CD4-positive, alpha-beta T cell treated with Interleukin-6 at 100 ng/mL for 8 hours (primary cell): ENCODE results near the gene PILRA.
"Not testable (repeated sequence)": the region's sequence is repeated elsewhere in the genome, so short reads cannot be mapped to it uniquely, and the experiment has no call there.

Experiments
- DNase-seq: peaks from one replicate; pipeline ENCODE4 v3.0.0-alpha.2; 2020; ENCODE audit warnings: mixed read lengths, low spot score

PILRA gene

GRCh38 chr7:100373261-100373831 lies at the start of gene PILRA:
PILRA (plus strand) TSS chr7:100373487; CDS start chr7:100373657, 170 bp downstream.
- no peak for DNase-seq

- not testable (repeated sequence) for DNase-seq
Measured at GRCh38 chr7:100324194-100324593, 49.1 kb upstream of the PILRA start.

GRCh38 chr7:100325671-100326070 lies 47.6 kb upstream of the PILRA start:
- not testable (repeated sequence) for DNase-seq

GRCh38 chr7:100326914-100327313 lies 46.4 kb upstream of the PILRA start:
- DNase-seq, result not testable (repeated sequence)

DNA sequence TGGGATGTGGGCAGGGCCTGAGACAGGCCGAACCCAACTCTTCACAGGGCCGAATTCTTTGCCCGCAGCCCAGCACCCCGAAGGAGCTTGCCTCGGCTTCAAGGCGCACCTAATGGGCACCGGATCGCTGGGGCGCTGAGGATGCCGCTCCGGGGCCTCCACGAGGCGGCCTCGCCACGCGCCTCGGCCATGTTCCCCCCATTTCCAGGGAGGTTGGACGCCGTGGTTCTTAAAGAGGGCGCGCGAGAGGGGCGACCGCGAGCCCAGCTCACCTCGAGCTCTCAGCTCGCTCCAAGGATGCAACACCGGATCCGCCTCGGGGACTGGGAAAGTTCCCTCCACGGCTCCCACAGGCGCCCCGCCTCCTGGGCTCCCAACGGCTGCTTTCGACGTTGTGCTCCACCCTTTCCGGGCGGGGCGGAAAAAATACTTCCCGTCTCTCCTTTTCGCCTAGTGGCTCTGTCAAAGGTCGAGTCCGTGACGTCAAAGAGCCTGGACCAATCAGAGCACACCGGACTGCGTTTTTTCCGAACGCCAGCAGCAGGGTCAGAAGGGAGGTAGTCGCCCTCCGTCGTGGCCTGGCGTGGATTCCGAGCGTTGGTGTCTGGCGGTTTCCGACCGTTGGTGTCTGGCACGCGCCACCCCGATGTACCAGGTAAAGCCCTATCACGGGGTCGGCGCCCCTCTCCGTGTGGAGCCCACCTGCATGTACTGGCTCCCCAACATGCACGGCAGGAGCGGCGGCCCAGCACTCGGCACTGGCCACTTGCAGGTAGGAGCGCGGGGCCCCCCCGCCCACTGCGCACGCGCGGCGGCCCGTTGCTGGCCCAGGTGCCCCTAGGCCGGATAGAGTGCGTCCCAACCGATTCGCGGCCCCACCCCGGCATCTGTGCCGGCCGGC lies 37.5 kb upstream of the PILRA start:
- peak; percentile 74 for DNase-seq

GRCh38 chr7:100338083-100338696 lies 35.1 kb upstream of the PILRA start:
- not testable (repeated sequence) for DNase-seq

DNA sequence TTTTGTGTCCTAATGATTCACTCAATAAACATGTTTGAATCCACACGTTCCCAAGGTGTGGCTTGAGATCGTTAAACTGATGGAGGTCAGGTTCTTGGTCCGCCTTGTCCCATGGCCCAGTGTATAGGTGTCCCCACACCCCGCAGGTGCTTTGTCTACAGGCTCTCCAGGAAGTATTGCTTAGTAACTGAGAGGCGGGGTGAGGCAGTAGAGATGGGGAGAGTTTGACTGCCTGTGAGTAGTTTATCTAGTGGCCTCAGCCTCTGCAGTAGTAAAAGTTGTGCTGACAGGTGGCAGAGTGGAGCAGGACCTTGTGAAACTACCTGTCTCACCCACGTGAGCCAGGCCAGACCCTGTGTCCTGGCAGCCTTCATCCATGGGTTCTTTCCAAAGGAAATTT lies 32.0 kb upstream of the PILRA start:
- DNase-seq, result not testable (repeated sequence)

GRCh38 chr7:100342765-100343164 lies 30.5 kb upstream of the PILRA start:
- DNase-seq, result no peak

DNA sequence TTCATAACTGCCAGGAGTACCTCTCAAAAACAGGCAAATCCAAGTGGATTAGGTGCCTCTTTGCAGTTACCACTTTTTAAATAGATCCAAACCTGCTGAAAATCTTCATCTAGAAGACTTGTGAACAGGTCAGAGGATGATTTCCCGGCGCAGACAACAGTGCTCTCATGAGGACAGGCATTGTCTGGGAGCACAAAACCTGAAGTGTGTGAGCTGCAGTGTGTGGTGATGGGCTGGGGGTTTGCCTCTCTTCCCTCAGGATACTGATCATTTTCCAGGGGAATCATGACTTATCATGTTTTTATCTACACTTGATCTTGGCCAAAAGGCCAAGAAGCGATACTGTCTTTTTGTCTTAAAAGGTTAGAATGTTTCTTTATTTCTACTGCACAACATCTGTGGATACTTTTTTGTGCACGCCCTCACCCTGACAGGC lies 29.1 kb upstream of the PILRA start:
- DNase-seq, result not testable (repeated sequence)

DNA sequence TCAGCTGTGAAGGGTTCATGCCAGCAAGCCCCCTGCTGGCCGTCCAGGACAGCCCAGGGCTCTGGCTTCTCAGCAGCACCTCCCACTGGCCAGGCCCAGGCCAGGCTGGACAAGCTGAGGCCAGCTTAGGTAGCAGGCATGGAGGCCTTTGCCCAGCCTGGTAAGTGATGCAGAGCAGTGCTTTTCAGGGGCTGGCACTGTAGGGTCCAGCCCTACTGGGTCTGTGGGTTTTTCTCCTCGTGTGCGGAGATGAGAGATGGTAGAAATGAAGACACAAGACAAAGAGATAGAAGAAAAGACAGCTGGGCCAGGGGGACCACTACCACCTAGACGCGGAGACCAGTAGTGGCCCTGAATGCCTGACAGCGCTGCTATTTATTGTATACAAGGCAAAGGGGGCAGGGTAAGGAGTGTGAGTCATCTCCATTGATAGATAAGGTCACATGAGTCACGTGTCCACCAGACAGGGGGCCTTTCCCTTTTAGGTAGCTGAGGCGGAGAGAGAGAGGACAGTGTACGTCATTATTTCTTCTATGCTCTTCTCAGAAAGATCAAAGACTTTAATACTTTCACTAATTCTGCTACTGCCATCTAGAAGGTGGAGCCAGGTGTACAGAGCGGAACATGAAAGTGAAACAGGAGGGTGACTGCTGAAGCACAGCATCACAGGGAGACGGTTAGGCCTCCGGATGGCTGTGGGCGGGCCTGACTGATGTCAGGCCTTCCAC lies 28.6 kb upstream of the PILRA start:
- peak; percentile 90 for DNase-seq

GRCh38 chr7:100345288-100345672 lies 28.0 kb upstream of the PILRA start:
- not testable (repeated sequence) for DNase-seq

DNA sequence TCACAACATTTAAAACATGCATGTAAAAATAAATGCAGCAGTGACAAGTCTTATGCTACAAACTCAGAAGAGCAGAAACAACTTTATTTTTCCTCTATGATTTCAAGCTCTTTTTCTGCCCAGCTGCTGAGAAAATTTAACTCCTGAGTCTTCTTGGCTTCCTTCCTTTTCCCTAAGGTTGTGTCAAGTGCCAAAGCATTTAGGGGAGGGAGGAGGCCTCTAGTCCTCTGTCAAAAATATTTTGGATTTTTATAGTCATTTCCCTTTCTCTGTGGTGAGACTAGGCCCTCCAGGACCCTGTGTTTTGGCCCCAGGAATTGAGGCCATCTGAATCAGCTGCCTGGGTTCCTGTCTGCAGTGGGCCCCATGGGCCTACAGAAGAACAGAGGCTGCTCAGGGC lies 26.4 kb upstream of the PILRA start:
- no peak for DNase-seq

DNA sequence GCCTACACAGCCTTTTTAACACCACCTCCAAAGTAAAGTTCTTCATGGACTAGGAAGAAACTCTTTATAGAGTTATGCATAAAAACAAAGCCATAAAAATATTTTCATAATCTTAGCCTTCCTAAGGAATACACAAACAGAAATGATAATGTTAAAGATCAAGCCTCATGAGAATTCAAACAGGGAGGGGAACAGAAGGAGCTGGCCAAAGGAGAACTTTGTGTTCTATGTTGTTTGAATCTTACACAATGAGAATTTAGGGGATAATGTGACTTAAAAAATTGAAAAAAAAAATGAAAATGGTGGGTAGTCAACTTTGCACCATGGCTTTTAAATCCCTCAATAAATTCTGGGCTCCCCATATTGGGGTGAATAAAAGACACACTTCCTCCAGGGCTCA lies 24.5 kb upstream of the PILRA start:
- DNase-seq, result no peak

DNA sequence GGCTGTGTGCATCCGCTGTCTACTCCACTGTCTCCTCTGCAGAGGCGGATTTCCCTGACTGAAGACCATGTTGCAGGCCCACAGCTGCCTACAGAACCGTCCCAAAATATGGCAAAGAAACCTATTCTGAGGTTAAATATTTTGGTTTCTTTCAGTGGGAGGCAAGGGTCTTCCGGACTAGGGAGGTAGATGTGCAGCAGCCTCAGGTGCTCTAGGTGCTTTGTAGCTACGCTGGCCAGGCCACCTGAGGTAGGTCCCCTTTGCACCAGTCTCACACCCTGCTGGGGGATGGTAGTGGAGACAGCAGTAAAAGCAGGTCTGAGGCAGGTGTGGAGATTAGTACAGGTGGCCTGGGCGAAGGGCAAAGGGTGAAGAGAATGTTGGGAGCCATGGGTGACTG lies 23.5 kb upstream of the PILRA start:
- no peak for DNase-seq

- no peak for DNase-seq
Measured at GRCh38 chr7:100351657-100352058, 21.6 kb upstream of the PILRA start.

GRCh38 chr7:100352230-100352781 lies 21.0 kb upstream of the PILRA start:
- not testable (repeated sequence) for DNase-seq

DNA sequence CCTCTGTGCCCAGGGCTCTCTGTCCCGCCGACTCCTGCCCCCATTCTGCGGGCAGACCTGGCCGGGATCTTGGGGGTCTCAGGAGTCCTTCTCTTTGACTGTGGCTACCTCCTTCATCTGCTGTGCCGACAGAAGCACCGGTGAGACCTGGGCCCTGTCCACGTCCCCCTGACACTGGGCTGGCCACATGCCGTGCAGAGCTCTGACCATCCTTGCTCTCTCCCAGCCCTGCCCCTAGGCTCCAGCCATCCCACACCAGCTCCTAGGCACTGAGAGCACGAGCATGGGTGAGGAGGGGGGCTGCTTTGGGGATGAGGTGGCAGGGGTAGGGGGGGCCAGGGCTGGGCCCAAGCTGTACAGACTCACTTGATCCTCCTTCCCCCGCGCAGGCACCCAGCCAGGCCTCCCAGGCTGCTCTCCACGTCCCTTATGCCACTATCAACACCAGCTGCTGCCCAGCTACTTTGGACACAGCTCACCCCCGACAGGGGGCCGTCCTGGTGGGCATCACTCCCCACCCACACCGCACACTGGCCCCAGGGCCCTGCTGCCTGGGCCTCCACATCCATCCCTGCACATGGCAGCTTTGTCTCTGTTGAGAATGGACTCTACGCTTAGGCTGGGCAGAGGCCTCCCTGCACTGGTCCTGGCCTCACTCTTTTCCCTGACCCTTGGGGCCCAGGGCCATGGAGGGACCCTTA lies 20.2 kb upstream of the PILRA start:
- DNase-seq, result no peak

- peak; percentile 27 for DNase-seq
Measured at GRCh38 chr7:100353685-100354330, 19.5 kb upstream of the PILRA start.

DNA sequence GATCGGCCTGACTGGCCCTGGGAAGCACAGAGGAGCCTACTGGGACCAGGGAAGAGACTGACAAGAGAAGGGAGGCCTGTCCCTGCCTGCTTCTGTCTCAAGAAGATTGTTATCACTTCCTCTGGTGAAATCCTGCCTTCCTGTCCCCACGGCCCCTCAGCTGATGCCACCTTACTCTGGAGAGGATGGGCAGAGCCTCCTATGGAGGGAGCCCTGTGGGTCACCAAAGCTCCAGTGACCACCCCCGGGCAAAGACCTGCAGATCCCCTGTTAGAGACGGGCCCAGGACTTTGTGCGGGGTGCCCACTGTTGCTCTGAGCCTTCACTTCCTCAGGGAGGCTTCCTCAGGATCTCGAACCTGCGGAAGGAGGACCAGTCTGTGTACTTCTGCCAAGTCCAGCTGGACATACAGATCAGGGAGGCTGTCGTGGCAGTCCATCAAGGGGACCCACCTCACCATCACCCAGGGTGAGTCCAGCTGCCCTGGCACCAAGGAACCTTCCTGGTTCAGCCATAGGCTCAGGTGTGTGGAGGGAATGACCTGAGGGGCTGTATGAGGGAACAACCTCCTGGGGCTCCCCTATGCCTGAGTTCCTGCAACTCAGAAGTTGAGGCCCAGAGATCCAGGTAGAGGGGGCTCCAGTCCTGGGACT lies 16.7 kb upstream of the PILRA start:
- DNase-seq, result no peak

DNA sequence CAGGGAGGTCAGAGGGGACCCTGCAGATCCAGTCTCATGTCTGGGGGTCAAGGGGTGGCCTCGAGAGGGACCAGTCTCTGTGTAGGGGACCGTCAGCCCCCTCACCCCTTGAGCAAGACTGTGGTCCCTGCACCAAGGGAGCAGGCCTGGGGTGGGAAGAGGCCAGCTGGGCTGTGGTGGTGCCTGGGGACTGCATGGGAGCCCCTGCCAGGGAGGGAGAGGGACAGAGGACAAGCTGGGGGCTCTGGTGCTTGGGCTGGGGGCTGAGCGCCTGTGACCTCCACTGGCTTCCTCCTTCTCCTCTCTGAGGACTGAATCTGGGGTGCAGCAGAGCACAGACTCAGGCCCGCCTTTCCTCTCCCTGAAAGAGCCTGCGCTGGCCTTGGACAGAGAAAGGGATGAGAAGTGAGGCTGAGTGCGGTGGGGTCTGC lies 16.1 kb upstream of the PILRA start:
- no peak for DNase-seq
